HCT116 (cell line): Measurements from ENCODE around the gene LDLRAD4. TPM values are rescaled to one million over a fixed set of nuclear protein-coding genes. Genes with fewer than 3 reads are reported as not detected.

Source experiments
- ATAC-seq: fragments of 200-7000 bp; cut with Tn5 transposase; 2 replicates; pipeline ENCODE4 v1.9.1; 2020; ENCODE audit warnings: mild to moderate bottlenecking, moderate library complexity
- BruUV-seq: library from RNA; stranded (reverse); fragments of 400-500 nt; replicated peaks from 2 replicates; lab custom pipeline; 2021; lab: Mats Ljungman, UMichigan
- CTCF ChIA-PET: fragments of 300-600 bp; sonication (Branson Sonifier 250); formaldehyde crosslinking; loops from one replicate; lab custom pipeline; 2021; ENCODE audit warnings: antibody characterized with exemption; lab: Charles Lee
- POLR2A ChIA-PET: fragments of 300-600, 350-600 bp; sonication (Branson Sonifier 250); formaldehyde crosslinking; loops from one replicate; lab custom pipeline; 2021; ENCODE audit warnings: antibody characterized with exemption; lab: Charles Lee
- RAD21 ChIA-PET, 2 experiments: fragments of 300-600 bp; sonication (Branson Sonifier 250); formaldehyde crosslinking; loops; one replicate each; lab custom pipeline; 2023; ENCODE audit warnings: low total read pairs in 2 of 2; ENCODE audit not compliant: uncharacterized antibody in 2 of 2, unreplicated experiment in 2 of 2, low non-redundant PET in 1 of 2; lab: Charles Lee
- DNase-seq: peaks from one replicate; pipeline ENCODE4 v3.0.0-alpha.2; 2010; ENCODE audit warnings: low read depth, low spot score
- H2AFZ ChIP-seq: fragments of 200-600 bp; shearing (Covaris generic), sonication (generic); 2 replicates; pipeline ENCODE4 v1.6.1; 2017; ENCODE audit warnings: low read depth, mixed run types, mixed read lengths, antibody characterized with exemption, low read length; ENCODE audit not compliant: poor library complexity, severe bottlenecking
- H3K27ac ChIP-seq: 2 replicates; pipeline ENCODE4 v1.5.1; 2012; ENCODE audit warnings: low read depth, low read length
- H3K27me3 ChIP-seq: fragments of 200-600 bp; sonication (generic); 2 replicates; pipeline ENCODE4 v1.6.1; 2016; ENCODE audit warnings: mixed run types, low read length, mixed read lengths; ENCODE audit not compliant: insufficient read depth
- H3K36me3 ChIP-seq, 2 experiments: fragments of 200-500 bp in 1 of 2; fragments of 200-600 bp in 1 of 2; sonication (Bioruptor generic) in 1 of 2; sonication (generic) in 1 of 2; 2 replicates each; pipeline versions ENCODE4 v1.5.1 to v1.6.1; 2014 to 2016; ENCODE audit warnings: low read length in 2 of 2, inconsistent platforms in 1 of 2, mixed read lengths in 1 of 2, mixed run types in 1 of 2; ENCODE audit not compliant: insufficient read depth in 2 of 2, control insufficient read depth in 1 of 2
- H3K4me1 ChIP-seq, 2 experiments: fragments of 200-600 bp in 1 of 2; sonication (generic) in 1 of 2; 2 replicates each; pipeline versions ENCODE4 v1.5.1 to v1.6.1; 2012 to 2017; ENCODE audit warnings: low read length in 2 of 2, inconsistent platforms in 1 of 2, mild to moderate bottlenecking in 1 of 2, mixed read lengths in 1 of 2, mixed run types in 1 of 2, moderate library complexity in 1 of 2; ENCODE audit not compliant: insufficient read depth in 2 of 2, control insufficient read depth in 1 of 2
- H3K4me2 ChIP-seq: fragments of 200-600 bp; sonication (generic); 2 replicates; pipeline ENCODE4 v1.6.1; 2017; ENCODE audit warnings: mixed run types, low read length, mixed read lengths
- H3K4me3 ChIP-seq, 2 experiments: fragments of 200-600 bp in 1 of 2; sonication (generic) in 1 of 2; replicated peaks in 1 of 2; 2 replicates each; pipeline ENCODE4 v1.5.1; 2011 to 2016; ENCODE audit warnings: low read length in 2 of 2, control low read depth in 1 of 2, low read depth in 1 of 2, mild to moderate bottlenecking in 1 of 2, mixed read lengths in 1 of 2, mixed run types in 1 of 2
- H3K79me2 ChIP-seq: fragments of 200-600 bp; sonication (generic); 2 replicates; pipeline ENCODE4 v1.6.1; 2017; ENCODE audit warnings: mild to moderate bottlenecking, mixed run types, low read length, moderate library complexity, mixed read lengths; ENCODE audit not compliant: insufficient read depth
- H3K9ac ChIP-seq: fragments of 200-600 bp; sonication (generic); 2 replicates; pipeline ENCODE4 v1.6.1; 2016; ENCODE audit warnings: low read length, mixed read lengths
- H3K9me2 ChIP-seq: fragments of 200-600 bp; sonication (generic), shearing (Covaris generic); 2 replicates; pipeline ENCODE4 v1.6.1; 2017; ENCODE audit warnings: mixed run types, mild to moderate bottlenecking, moderate library complexity; ENCODE audit not compliant: insufficient read depth
- H3K9me3 ChIP-seq, 2 experiments: fragments of 200-500 bp in 1 of 2; fragments of 200-600 bp in 1 of 2; sonication (Bioruptor generic) in 1 of 2; sonication (generic) in 1 of 2; 2 replicates each; pipeline ENCODE4 v1.6.1; 2014 to 2017; ENCODE audit warnings: low read length in 2 of 2, mixed read lengths in 2 of 2, inconsistent platforms in 1 of 2, low read depth in 1 of 2, mild to moderate bottlenecking in 1 of 2, mixed run types in 1 of 2, moderate library complexity in 1 of 2; ENCODE audit not compliant: control insufficient read depth in 1 of 2, insufficient read depth in 1 of 2
- H4K20me1 ChIP-seq: fragments of 200-600 bp; sonication (generic), shearing (Covaris generic); 2 replicates; pipeline ENCODE4 v1.6.1; 2017; ENCODE audit warnings: mixed run types, mild to moderate bottlenecking, moderate library complexity; ENCODE audit not compliant: insufficient read depth
- ATF3 ChIP-seq: IDR thresholded peaks from 2 replicates; pipeline ENCODE4 v1.6.1; 2012
- CBX3 ChIP-seq: IDR thresholded peaks from 2 replicates; pipeline ENCODE4 v1.6.1; 2012; ENCODE audit warnings: low read depth
- CEBPB ChIP-seq: IDR thresholded peaks from 2 replicates; pipeline ENCODE4 v1.6.1; 2012; ENCODE audit warnings: low read depth
- CTCF ChIP-seq, 3 experiments: fragments of 200-600 bp in 1 of 3; sonication (generic) in 1 of 3; IDR thresholded peaks in 2 of 3; conservative IDR thresholded peaks in 1 of 3; 2 replicates each; pipeline ENCODE4 v1.5.1; 2012 to 2017; ENCODE audit warnings: low read depth in 2 of 3, low read length in 2 of 3, antibody characterized with exemption in 1 of 3, borderline replicate concordance in 1 of 3, control low read depth in 1 of 3, mild to moderate bottlenecking in 1 of 3, mixed read lengths in 1 of 3, mixed run types in 1 of 3, moderate library complexity in 1 of 3; ENCODE audit not compliant: insufficient read depth in 1 of 3
- EGR1 ChIP-seq: IDR thresholded peaks from 2 replicates; pipeline ENCODE4 v1.6.1; 2012; ENCODE audit warnings: low read depth
- ELF1 ChIP-seq: IDR thresholded peaks from 2 replicates; pipeline ENCODE4 v1.6.1; 2012; ENCODE audit warnings: low read depth, borderline replicate concordance
- EZH2 ChIP-seq: fragments of 200-600 bp; sonication (generic); IDR thresholded peaks from 2 replicates; pipeline ENCODE4 v1.6.1; 2017; ENCODE audit warnings: antibody characterized with exemption, mixed run types
- EZH2phosphoT487 ChIP-seq: fragments of 200-600 bp; IDR thresholded peaks from 2 replicates; pipeline ENCODE4 v1.6.1; 2018; ENCODE audit warnings: antibody characterized with exemption, borderline replicate concordance
- FOSL1 ChIP-seq: IDR thresholded peaks from 2 replicates; pipeline ENCODE4 v1.6.1; 2012; ENCODE audit warnings: low read depth
- JUND ChIP-seq: IDR thresholded peaks from 2 replicates; pipeline ENCODE4 v1.6.1; 2012
- POLR2A ChIP-seq: IDR thresholded peaks from 2 replicates; pipeline ENCODE4 v1.7.0; 2011; ENCODE audit warnings: borderline replicate concordance; ENCODE audit not compliant: insufficient read depth, insufficient read length; ENCODE audit errors: extremely low read depth
- RAD21 ChIP-seq: IDR thresholded peaks from 2 replicates; pipeline ENCODE4 v1.6.1; 2012; ENCODE audit warnings: low read depth, mild to moderate bottlenecking
- SP1 ChIP-seq: IDR thresholded peaks from 2 replicates; pipeline ENCODE4 v1.6.1; 2012; ENCODE audit warnings: low read depth
- SRF ChIP-seq: IDR thresholded peaks from 2 replicates; pipeline ENCODE4 v1.6.1; 2012; ENCODE audit warnings: low read depth
- TCF7L2 ChIP-seq: IDR thresholded peaks from 2 replicates; pipeline ENCODE4 v1.7.0; 2011; ENCODE audit warnings: borderline replicate concordance, inconsistent platforms; ENCODE audit not compliant: insufficient read depth, insufficient read length; ENCODE audit errors: extremely low read depth
- YY1 ChIP-seq: IDR thresholded peaks from 2 replicates; pipeline ENCODE4 v1.6.1; 2011; ENCODE audit warnings: low read length, low read depth, moderate library complexity, mild to moderate bottlenecking; ENCODE audit not compliant: insufficient replicate concordance; ENCODE audit errors: extremely low read depth
- ZBTB33 ChIP-seq: IDR thresholded peaks from 2 replicates; pipeline ENCODE4 v1.6.1; 2011; ENCODE audit warnings: mild to moderate bottlenecking, low read length, moderate library complexity; ENCODE audit not compliant: insufficient replicate concordance; ENCODE audit errors: extremely low read depth
- ZFX ChIP-seq: fragments of 450-650 bp; IDR thresholded peaks from 2 replicates; pipeline ENCODE4 v1.6.1; 2017
- ZNF274 ChIP-seq: fragments of 200-500 bp; sonication (Bioruptor generic); IDR thresholded peaks from 2 replicates; pipeline ENCODE4 v1.6.1; 2014; ENCODE audit warnings: mild to moderate bottlenecking, low read depth, low read length, inconsistent platforms
- intact Hi-C: fragments of 100-400 bp; cut with micrococcal nuclease; formaldehyde crosslinking; loops from 2 replicates; pipeline ENCODE4 v1.10.0; 2022
- total RNA-seq: library from RNA; stranded (reverse); gene quantifications from one replicate; pipeline ENCODE4 v1.2.1, GENCODE V29; 2021; ENCODE audit not compliant: unreplicated experiment

LDLRAD4 gene
- total RNA-seq, 1 experiment from 2014 or later: 1.2 TPM

GRCh38 chr18:13430663-13431062 lies 212.1 kb downstream of the LDLRAD4 start (continued):
- TF ChIP-seq RAD21 (no peak), CBX3 (no peak), EGR1 (no peak), EZH2phosphoT487 (no peak), CTCF (IDR thresholded peaks at IDR 0.05 in 2 of 3, conservative IDR thresholded peaks at IDR 0.05 in 1 of 3; ENCODE audit: borderline replicate concordance in 1 of 3, insufficient read depth in 1 of 3, low read depth in 2 of 3, low read length in 2 of 3) (no peak)

- POLR2A ChIA-PET: no interaction called here
- no peaks in the 10 kb centered on the region for H3K27me3 ChIP-seq
Measured at GRCh38 chr18:13431886-13432285, 213.3 kb downstream of the LDLRAD4 start.

More at GRCh38 chr18:13431886-13432285, 213.3 kb downstream of the LDLRAD4 start:
- H3K9me2 ChIP-seq: no peaks in the 10 kb centered on the region
- TF ChIP-seq TCF7L2: no peak
- no peak for TF ChIP-seq YY1
- TF ChIP-seq SRF: no peak
- no peak for TF ChIP-seq SP1
- TF ChIP-seq EZH2: no peak
- TF ChIP-seq JUND: no peak
- no peak for TF ChIP-seq RAD21
- TF ChIP-seq ZFX: no peak
- TF ChIP-seq ZNF274: no peak
- no peak for TF ChIP-seq CEBPB
- TF ChIP-seq EZH2phosphoT487: no peak
- no peak for TF ChIP-seq ZBTB33
- TF ChIP-seq FOSL1: no peak
- TF ChIP-seq POLR2A: no peak
- TF ChIP-seq ATF3: no peak
- no peak for TF ChIP-seq ELF1
- TF ChIP-seq EGR1: no peak
- H3K79me2 ChIP-seq: no peaks in the 10 kb centered on the region
- H4K20me1 ChIP-seq: no peaks in the 10 kb centered on the region
- no peak overlapping the region for H2AFZ ChIP-seq
- no TSS peak for BruUV-seq
- no peak overlapping the region for H3K4me3 ChIP-seq
- H3K9me3 ChIP-seq: no peaks in the 10 kb centered on the region
- DNase-seq: no peak
- H3K9ac ChIP-seq: no peak overlapping the region
- H3K4me1 ChIP-seq: no peaks in the 10 kb centered on the region
- no peak overlapping the region for H3K27ac ChIP-seq
- H3K4me2 ChIP-seq: no peak overlapping the region
- intact Hi-C loops: no loop called here
- ChIA-PET CTCF (no interaction called here), RAD21 (no interaction called here)
- no peaks in the 10 kb centered on the region for H3K36me3 ChIP-seq
- ATAC-seq: no peak
